ENCODE data around the gene DCAF4. TPM values are rescaled to one million over a fixed set of nuclear protein-coding genes. Genes with fewer than 3 reads are reported as not detected.

DCAF4 gene
- total RNA-seq, result 10 to 100 TPM; 11.2 to 49.5 (median 27.6) TPM

- H3K9me3 ChIP-seq, result no peaks in the 10 kb centered on the region
- no peaks in the 10 kb centered on the region for H3K36me3 ChIP-seq
- H3K27ac ChIP-seq, result peak within 1 kb of the TSS; percentile 75 to 90 (median 87)
- no peaks in the 10 kb centered on the region for H3K27me3 ChIP-seq
- peak in 1 of 6 experiments; percentile 1 for TF ChIP-seq CTCF (IDR thresholded peaks at IDR 0.05)
- peak; percentile 24 to 30 for TF ChIP-seq POLR2A (IDR thresholded peaks at IDR 0.05)
- no peaks in the 10 kb centered on the region for H3K4me1 ChIP-seq
- H3K4me3 ChIP-seq, result peak within 1 kb of the TSS; percentile 62 to 89 (median 80)
- DNase-seq, result peak; percentile 96 to 98 (median 96)
These were observed at the start of gene DCAF4 for GRCh38 chr14:72926292-72927028. Gene DCAF4 (plus strand): TSS chr14:72926464. CDS start chr14:72937979, 11,515 bp downstream.

- no peak for TF ChIP-seq CTCF (IDR thresholded peaks at IDR 0.05)
- TF ChIP-seq POLR2A (IDR thresholded peaks at IDR 0.05), result no peak
- no peak overlapping the region for H3K4me3 ChIP-seq
- H3K27me3 ChIP-seq, result no peaks in the 10 kb centered on the region
- no peaks in the 10 kb centered on the region for H3K9me3 ChIP-seq
- DNase-seq, result no peak
- H3K36me3 ChIP-seq, result no peaks in the 10 kb centered on the region
- H3K4me1 ChIP-seq, result no peaks in the 10 kb centered on the region
- no peak overlapping the region for H3K27ac ChIP-seq
These were observed 49.6 kb upstream of the DCAF4 start for GRCh38 chr14:72876710-72877063.

GRCh38 chr14:72878746-72879145 is 47.5 kb upstream of the DCAF4 start:
- TF ChIP-seq POLR2A (IDR thresholded peaks at IDR 0.05), result no peak
- TF ChIP-seq CTCF (IDR thresholded peaks at IDR 0.05), result no peak
- Histone ChIP-seq H3K27me3 (no peaks in the 10 kb centered on the region), H3K9me3 (no peaks in the 10 kb centered on the region), H3K4me1 (no peaks in the 10 kb centered on the region), H3K36me3 (no peaks in the 10 kb centered on the region), H3K4me3 (no peak overlapping the region), H3K27ac (no peak overlapping the region)
- DNase-seq, result no peak

GRCh38 chr14:72879431-72879830 is 46.8 kb upstream of the DCAF4 start:
- H3K36me3 ChIP-seq, result no peaks in the 10 kb centered on the region
- no peak for DNase-seq
- H3K9me3 ChIP-seq, result no peaks in the 10 kb centered on the region
- H3K4me1 ChIP-seq, result no peaks in the 10 kb centered on the region
- H3K27ac ChIP-seq, result no peak overlapping the region
- no peak for TF ChIP-seq CTCF (IDR thresholded peaks at IDR 0.05)
- no peak for TF ChIP-seq POLR2A (IDR thresholded peaks at IDR 0.05)
- H3K4me3 ChIP-seq, result no peak overlapping the region
- H3K27me3 ChIP-seq, result no peaks in the 10 kb centered on the region

- no peaks in the 10 kb centered on the region for H3K9me3 ChIP-seq
- H3K4me1 ChIP-seq, result no peaks in the 10 kb centered on the region
- H3K27ac ChIP-seq, result no peak overlapping the region
- H3K36me3 ChIP-seq, result no peaks in the 10 kb centered on the region
- TF ChIP-seq CTCF (IDR thresholded peaks at IDR 0.05), result no peak
- no peak for TF ChIP-seq POLR2A (IDR thresholded peaks at IDR 0.05)
- no peaks in the 10 kb centered on the region for H3K27me3 ChIP-seq
- DNase-seq, result no peak
- no peak overlapping the region for H3K4me3 ChIP-seq
These were observed 46.1 kb upstream of the DCAF4 start for GRCh38 chr14:72880164-72880563.
